Activated naive CD4-positive, alpha-beta T cell (primary cell): ENCODE data around the gene CPEB4.
A peak's percentile ranks its signal among the peaks of the same experiment; 100 is the strongest.

Experiments
- DNase-seq, 4 experiments: peaks; one replicate each; lab custom pipeline; 2025; lab: John Stamatoyannopoulos, UW

The CPEB4 gene

GRCh38 chr5:173973616-173973969, 85.4 kb downstream of the CPEB4 start:
- DNase-seq, result peak in 1 of 4 experiments; percentile 21

GRCh38 chr5:173974688-173975239, 86.6 kb downstream of the CPEB4 start:
- no peak for DNase-seq

- DNase-seq, result no peak
Observed at GRCh38 chr5:173981185-173981761, 93.1 kb downstream of the CPEB4 start.

- no peak for DNase-seq
Observed at GRCh38 chr5:173984218-173984617, 96.1 kb downstream of the CPEB4 start.

- DNase-seq, result no peak
Observed at GRCh38 chr5:173988554-173989431, 100.6 kb downstream of the CPEB4 start, which contains the start of gene C5orf47. TSS of gene C5orf47 (plus strand) at chr5:173989170. CDS start at chr5:173989264, 94 bp downstream.

- no peak for DNase-seq
Observed at GRCh38 chr5:173989432-173990082, 101.4 kb downstream of the CPEB4 start.

GRCh38 chr5:173997331-173997730, 109.2 kb downstream of the CPEB4 start:
- no peak for DNase-seq

GRCh38 chr5:173998531-173998930, 110.4 kb downstream of the CPEB4 start:
- no peak for DNase-seq

GRCh38 chr5:174000076-174000475, 111.9 kb downstream of the CPEB4 start:
- no peak for DNase-seq

- no peak for DNase-seq
Observed at GRCh38 chr5:174003795-174004194, 115.6 kb downstream of the CPEB4 start.

GRCh38 chr5:174008922-174009321, 120.8 kb downstream of the CPEB4 start:
- no peak for DNase-seq

- DNase-seq, result no peak
Observed at GRCh38 chr5:174010365-174010764, 122.2 kb downstream of the CPEB4 start.

- DNase-seq, result no peak
Observed at GRCh38 chr5:174011441-174011840, 123.3 kb downstream of the CPEB4 start.
